Astrocyte (in vitro differentiated cells and primary cell): ENCODE data around the gene CSNK1A1. TPM values are rescaled to one million over a fixed set of nuclear protein-coding genes. Genes with fewer than 3 reads are reported as not detected.

Experiments
- DNase-seq: peaks from one replicate; pipeline ENCODE4 v3.0.0-alpha.2; 2010; ENCODE audit warnings: low read depth
- FAIRE-seq: peaks from 2 replicates; lab custom pipeline; 2011; peaks lifted over from hg19 to GRCh38; lab: Jason Lieb, UNC
- H2AFZ ChIP-seq: 2 replicates; pipeline ENCODE4 v1.6.0; 2012; ENCODE audit warnings: low read depth, low read length, inconsistent platforms
- H3K27ac ChIP-seq: 2 replicates; pipeline ENCODE4 v1.5.1; 2011; ENCODE audit warnings: low read depth, low read length, inconsistent platforms
- H3K27me3 ChIP-seq: 2 replicates; pipeline ENCODE4 v1.6.0; 2011; ENCODE audit warnings: low read length, inconsistent platforms; ENCODE audit not compliant: insufficient read depth
- H3K36me3 ChIP-seq: 2 replicates; pipeline ENCODE4 v1.5.1; 2011; ENCODE audit warnings: low read length, inconsistent platforms; ENCODE audit not compliant: insufficient read depth
- H3K4me1 ChIP-seq: 2 replicates; pipeline ENCODE4 v1.5.1; 2011; ENCODE audit warnings: low read length, inconsistent platforms; ENCODE audit not compliant: insufficient read depth
- H3K4me2 ChIP-seq: 2 replicates; pipeline ENCODE4 v1.6.0; 2012; ENCODE audit warnings: low read length, inconsistent platforms
- H3K4me3 ChIP-seq: 2 replicates; pipeline ENCODE4 v1.5.1; 2011; ENCODE audit warnings: low read depth, mild to moderate bottlenecking, low read length, inconsistent platforms; ENCODE audit not compliant: insufficient read depth
- H3K79me2 ChIP-seq: 2 replicates; pipeline ENCODE4 v1.6.0; 2012; ENCODE audit warnings: mild to moderate bottlenecking, low read length, inconsistent platforms; ENCODE audit not compliant: insufficient read depth
- H3K9ac ChIP-seq: 2 replicates; pipeline ENCODE4 v1.6.0; 2012; ENCODE audit warnings: mild to moderate bottlenecking, low read length, inconsistent platforms
- H3K9me3 ChIP-seq: 2 replicates; pipeline ENCODE4 v1.5.1; 2012; ENCODE audit warnings: low read depth, mild to moderate bottlenecking, low read length, inconsistent platforms; ENCODE audit not compliant: insufficient read depth
- H4K20me1 ChIP-seq: 2 replicates; pipeline ENCODE4 v1.6.0; 2012; ENCODE audit warnings: low read length, inconsistent platforms; ENCODE audit not compliant: insufficient read depth
- H3K27ac Mint-ChIP-seq: one replicate; pipeline ENCODE4 v1.8.0; 2021; ENCODE audit warnings: mild to moderate bottlenecking, mixed read lengths; ENCODE audit not compliant: unreplicated experiment
- H3K27me3 Mint-ChIP-seq: one replicate; pipeline ENCODE4 v1.8.0; 2021; ENCODE audit warnings: low read depth, mixed read lengths; ENCODE audit not compliant: unreplicated experiment
- H3K36me3 Mint-ChIP-seq: one replicate; pipeline ENCODE4 v1.8.0; 2021; ENCODE audit warnings: low read depth, mixed read lengths; ENCODE audit not compliant: unreplicated experiment
- H3K4me1 Mint-ChIP-seq: one replicate; pipeline ENCODE4 v1.8.0; 2021; ENCODE audit warnings: low read depth, mixed read lengths; ENCODE audit not compliant: unreplicated experiment
- H3K4me3 Mint-ChIP-seq: one replicate; pipeline ENCODE4 v1.8.0; 2021; ENCODE audit warnings: mild to moderate bottlenecking, moderate library complexity, mixed read lengths; ENCODE audit not compliant: unreplicated experiment
- H3K9me3 Mint-ChIP-seq: one replicate; pipeline ENCODE4 v1.8.0; 2021; ENCODE audit warnings: mild to moderate bottlenecking, mixed read lengths; ENCODE audit not compliant: unreplicated experiment
- EZH2 ChIP-seq: IDR thresholded peaks from 2 replicates; pipeline ENCODE4 v1.6.1; 2012; ENCODE audit warnings: mild to moderate bottlenecking, low read length, inconsistent platforms; ENCODE audit not compliant: insufficient read depth
- total RNA-seq: library from RNA; stranded (reverse); gene quantifications from 2 replicates; pipeline ENCODE4 v1.2.1, GENCODE V29; 2021
- TF ChIP-seq, protein P1 (sequence below): IDR thresholded peaks from 2 replicates; pipeline ENCODE4 v1.5.1; 2011; ENCODE audit warnings: low read depth, mild to moderate bottlenecking, inconsistent platforms, low read length, moderate library complexity; ENCODE audit not compliant: insufficient read depth

CSNK1A1 gene
- total RNA-seq, 1 donor from 2014 or later, result 384 TPM

DNA sequence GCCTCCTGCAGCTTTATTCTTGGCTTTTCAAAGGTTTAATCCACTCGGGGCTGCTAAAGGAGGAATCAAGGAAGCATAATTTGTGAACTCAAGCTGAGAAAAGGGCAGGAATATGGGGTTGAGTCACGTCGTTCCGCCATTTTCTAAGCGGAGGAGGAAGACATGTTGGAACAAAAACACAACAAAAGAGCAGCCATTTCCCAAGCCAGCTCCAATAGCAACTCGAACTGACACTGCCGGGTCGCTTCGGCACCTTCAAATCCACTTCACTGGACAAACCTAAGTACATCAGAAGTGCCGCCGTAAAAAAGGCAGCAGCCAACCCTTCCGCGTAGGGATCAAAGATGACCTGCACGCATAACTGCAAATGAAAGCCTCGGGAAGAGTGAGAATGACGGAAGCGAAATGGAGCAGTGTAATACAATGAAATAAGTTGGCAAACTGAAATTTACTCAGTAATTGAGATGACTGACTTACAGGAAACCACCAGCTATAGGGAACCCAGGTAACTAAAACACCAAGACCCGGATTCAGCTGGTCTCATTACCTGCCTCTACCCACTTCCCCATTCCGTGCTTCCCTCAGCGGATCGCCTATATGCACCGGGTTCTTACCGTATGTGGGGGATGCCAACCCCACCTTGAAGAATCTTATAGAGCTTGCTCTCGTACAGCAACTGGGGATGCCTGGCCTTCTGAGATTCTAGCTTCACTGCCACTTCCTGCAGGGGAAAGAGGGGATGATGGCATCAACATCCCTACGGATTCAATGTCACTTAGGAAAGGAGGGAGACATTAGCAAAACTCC, 1.6 kb downstream of the CSNK1A1 start:
- Histone ChIP-seq H3K9ac (peak overlapping the region; percentile 100), H3K4me2 (peak overlapping the region; percentile 95), H3K27ac (peak overlapping the region; percentile 99), H3K4me3 (peak overlapping the region; percentile 98), H3K9me3 (no peaks in the 10 kb centered on the region), H2AFZ (no peak overlapping the region), H4K20me1 (peaks cover 54% of the 10 kb centered on the region), H3K4me1 (peaks cover 23% of the 10 kb centered on the region), H3K27me3 (no peaks in the 10 kb centered on the region), H3K79me2 (peaks cover 72% of the 10 kb centered on the region), H3K36me3 (peaks cover 11% of the 10 kb centered on the region)
- FAIRE-seq (no peak), DNase-seq (peak; percentile 29)
- Mint-ChIP-seq H3K27me3 (no peaks in the 10 kb centered on the region), H3K9me3 (no peaks in the 10 kb centered on the region), H3K4me3 (peak overlapping the region; percentile 94), H3K27ac (peak overlapping the region; percentile 99), H3K4me1 (peaks cover 7% of the 10 kb centered on the region), H3K36me3 (peaks cover 31% of the 10 kb centered on the region)
- TF ChIP-seq, protein P1, sequence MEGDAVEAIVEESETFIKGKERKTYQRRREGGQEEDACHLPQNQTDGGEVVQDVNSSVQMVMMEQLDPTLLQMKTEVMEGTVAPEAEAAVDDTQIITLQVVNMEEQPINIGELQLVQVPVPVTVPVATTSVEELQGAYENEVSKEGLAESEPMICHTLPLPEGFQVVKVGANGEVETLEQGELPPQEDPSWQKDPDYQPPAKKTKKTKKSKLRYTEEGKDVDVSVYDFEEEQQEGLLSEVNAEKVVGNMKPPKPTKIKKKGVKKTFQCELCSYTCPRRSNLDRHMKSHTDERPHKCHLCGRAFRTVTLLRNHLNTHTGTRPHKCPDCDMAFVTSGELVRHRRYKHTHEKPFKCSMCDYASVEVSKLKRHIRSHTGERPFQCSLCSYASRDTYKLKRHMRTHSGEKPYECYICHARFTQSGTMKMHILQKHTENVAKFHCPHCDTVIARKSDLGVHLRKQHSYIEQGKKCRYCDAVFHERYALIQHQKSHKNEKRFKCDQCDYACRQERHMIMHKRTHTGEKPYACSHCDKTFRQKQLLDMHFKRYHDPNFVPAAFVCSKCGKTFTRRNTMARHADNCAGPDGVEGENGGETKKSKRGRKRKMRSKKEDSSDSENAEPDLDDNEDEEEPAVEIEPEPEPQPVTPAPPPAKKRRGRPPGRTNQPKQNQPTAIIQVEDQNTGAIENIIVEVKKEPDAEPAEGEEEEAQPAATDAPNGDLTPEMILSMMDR, result no peak
- TF ChIP-seq EZH2, result no peak

DNA sequence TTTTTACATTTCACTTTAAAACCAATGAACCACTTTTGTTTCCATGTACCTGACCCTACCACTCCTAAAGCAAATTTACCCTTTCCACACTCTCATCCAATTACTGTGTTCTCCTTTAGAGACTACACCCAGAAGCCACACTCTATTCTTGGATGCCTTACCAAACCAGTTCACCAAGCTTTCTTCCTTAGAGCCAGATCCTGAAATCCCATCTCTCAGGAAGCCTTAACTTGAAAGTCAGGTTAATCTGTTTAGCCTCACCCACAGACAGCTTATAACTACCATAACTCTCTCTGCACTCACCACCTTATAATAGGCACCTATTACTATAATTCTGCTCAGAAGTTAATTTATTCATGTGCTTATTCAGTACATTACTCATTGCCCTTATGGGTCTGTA, 4.3 kb downstream of the CSNK1A1 start:
- TF ChIP-seq EZH2, result no peak
- TF ChIP-seq, protein P1, result no peak
- Mint-ChIP-seq H3K36me3 (peaks cover 33% of the 10 kb centered on the region), H3K27ac (peak overlapping the region; percentile 31), H3K9me3 (no peaks in the 10 kb centered on the region), H3K4me1 (peaks cover 16% of the 10 kb centered on the region), H3K4me3 (peak overlapping the region; percentile 94), H3K27me3 (no peaks in the 10 kb centered on the region)
- Histone ChIP-seq H3K9me3 (no peaks in the 10 kb centered on the region), H3K36me3 (peaks cover 24% of the 10 kb centered on the region), H3K79me2 (peaks cover 96% of the 10 kb centered on the region), H3K27me3 (no peaks in the 10 kb centered on the region), H3K4me2 (peak overlapping the region; percentile 95), H3K9ac (peak overlapping the region; percentile 100), H2AFZ (no peak overlapping the region), H3K4me1 (peaks cover 24% of the 10 kb centered on the region), H3K27ac (no peak overlapping the region), H4K20me1 (peaks cover 73% of the 10 kb centered on the region), H3K4me3 (peak overlapping the region; percentile 38)
- DNase-seq, result no peak
- FAIRE-seq, result no peak

DNA sequence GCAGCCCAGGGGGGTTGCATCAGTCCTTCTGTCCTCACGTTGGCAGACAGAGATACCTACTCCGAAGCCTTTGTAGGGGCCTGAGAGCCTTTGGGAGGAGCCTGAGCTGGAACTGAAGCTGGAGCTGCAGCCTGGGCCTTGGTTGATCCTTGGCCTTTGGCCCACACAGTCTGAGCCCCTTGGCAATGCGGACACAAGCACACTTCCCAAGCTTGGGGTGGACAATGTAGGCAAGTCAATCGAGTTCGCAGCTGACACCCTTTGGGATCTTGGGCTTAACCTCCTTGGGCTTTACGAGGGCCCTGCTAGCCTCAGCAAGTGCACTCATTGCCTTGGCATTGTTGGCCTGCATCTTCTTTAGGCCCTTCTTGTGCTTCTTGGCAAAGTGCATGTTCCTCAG, 5.9 kb downstream of the CSNK1A1 start:
- Histone ChIP-seq H3K4me2 (no peak overlapping the region), H3K9me3 (no peaks in the 10 kb centered on the region), H3K79me2 (peaks cover 97% of the 10 kb centered on the region), H3K27me3 (no peaks in the 10 kb centered on the region), H3K4me3 (no peak overlapping the region), H3K9ac (no peak overlapping the region), H2AFZ (no peak overlapping the region), H3K36me3 (peaks cover 27% of the 10 kb centered on the region), H3K4me1 (peaks cover 22% of the 10 kb centered on the region), H4K20me1 (peaks cover 89% of the 10 kb centered on the region), H3K27ac (no peak overlapping the region)
- DNase-seq (no peak), FAIRE-seq (no peak)
- H3K27me3 Mint-ChIP-seq, result no peaks in the 10 kb centered on the region
- TF ChIP-seq EZH2, result no peak
- TF ChIP-seq, protein P1, result no peak
- peaks cover 24% of the 10 kb centered on the region for H3K4me1 Mint-ChIP-seq
- peaks cover 34% of the 10 kb centered on the region for H3K36me3 Mint-ChIP-seq
- H3K9me3 Mint-ChIP-seq, result no peaks in the 10 kb centered on the region
- no peak overlapping the region for H3K27ac Mint-ChIP-seq
- H3K4me3 Mint-ChIP-seq, result peak overlapping the region; percentile 40
